ENCODE data around the gene PDE4B. TPM values are rescaled to one million over a fixed set of nuclear protein-coding genes. Genes with fewer than 3 reads are reported as not detected.

Gene PDE4B
- total RNA-seq, 4 donors from 2014 or later: 5.5 to 13.6 (median 9.3) TPM

- TF ChIP-seq POLR2A (IDR thresholded peaks at IDR 0.05): no peak
- TF ChIP-seq, protein P1, sequence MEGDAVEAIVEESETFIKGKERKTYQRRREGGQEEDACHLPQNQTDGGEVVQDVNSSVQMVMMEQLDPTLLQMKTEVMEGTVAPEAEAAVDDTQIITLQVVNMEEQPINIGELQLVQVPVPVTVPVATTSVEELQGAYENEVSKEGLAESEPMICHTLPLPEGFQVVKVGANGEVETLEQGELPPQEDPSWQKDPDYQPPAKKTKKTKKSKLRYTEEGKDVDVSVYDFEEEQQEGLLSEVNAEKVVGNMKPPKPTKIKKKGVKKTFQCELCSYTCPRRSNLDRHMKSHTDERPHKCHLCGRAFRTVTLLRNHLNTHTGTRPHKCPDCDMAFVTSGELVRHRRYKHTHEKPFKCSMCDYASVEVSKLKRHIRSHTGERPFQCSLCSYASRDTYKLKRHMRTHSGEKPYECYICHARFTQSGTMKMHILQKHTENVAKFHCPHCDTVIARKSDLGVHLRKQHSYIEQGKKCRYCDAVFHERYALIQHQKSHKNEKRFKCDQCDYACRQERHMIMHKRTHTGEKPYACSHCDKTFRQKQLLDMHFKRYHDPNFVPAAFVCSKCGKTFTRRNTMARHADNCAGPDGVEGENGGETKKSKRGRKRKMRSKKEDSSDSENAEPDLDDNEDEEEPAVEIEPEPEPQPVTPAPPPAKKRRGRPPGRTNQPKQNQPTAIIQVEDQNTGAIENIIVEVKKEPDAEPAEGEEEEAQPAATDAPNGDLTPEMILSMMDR (IDR thresholded peaks at IDR 0.05): no peak
- no peak overlapping the region for H3K4me3 ChIP-seq (ENCODE audit: low read depth, poor library complexity, severe bottlenecking)
- WGBS, 2 donors: 20 to 29% methylated on average over 3 of the region's 3 CpGs
- intact Hi-C loops (cut with DNase I; ENCODE audit: low total_unique reads): no loop called here
- no peak for DNase-seq (ENCODE audit: low spot score in 2 of 2)
Observed at GRCh38 chr1:66207484-66207883, 414.8 kb downstream of the PDE4B start.

- H3K4me3 ChIP-seq (ENCODE audit: low read depth, poor library complexity, severe bottlenecking): no peak overlapping the region
- intact Hi-C loops (cut with DNase I; ENCODE audit: low total_unique reads): no loop called here
- no peak for DNase-seq (ENCODE audit: low spot score in 2 of 2)
- TF ChIP-seq, protein P1 (IDR thresholded peaks at IDR 0.05): no peak
- TF ChIP-seq POLR2A (IDR thresholded peaks at IDR 0.05): no peak
Observed at GRCh38 chr1:66208632-66209031, 415.9 kb downstream of the PDE4B start.

GRCh38 chr1:66210635-66211244 lies 418.0 kb downstream of the PDE4B start:
- no peak overlapping the region for H3K4me3 ChIP-seq (ENCODE audit: low read depth, poor library complexity, severe bottlenecking)
- intact Hi-C loops (cut with DNase I; ENCODE audit: low total_unique reads): no loop called here
- TF ChIP-seq, protein P1 (IDR thresholded peaks at IDR 0.05): no peak
- no peak for TF ChIP-seq POLR2A (IDR thresholded peaks at IDR 0.05)
- DNase-seq (ENCODE audit: low spot score in 2 of 2): no peak
- 70 to 72% methylated on average over 4 of the region's 4 CpGs for WGBS, 2 donors

DNA sequence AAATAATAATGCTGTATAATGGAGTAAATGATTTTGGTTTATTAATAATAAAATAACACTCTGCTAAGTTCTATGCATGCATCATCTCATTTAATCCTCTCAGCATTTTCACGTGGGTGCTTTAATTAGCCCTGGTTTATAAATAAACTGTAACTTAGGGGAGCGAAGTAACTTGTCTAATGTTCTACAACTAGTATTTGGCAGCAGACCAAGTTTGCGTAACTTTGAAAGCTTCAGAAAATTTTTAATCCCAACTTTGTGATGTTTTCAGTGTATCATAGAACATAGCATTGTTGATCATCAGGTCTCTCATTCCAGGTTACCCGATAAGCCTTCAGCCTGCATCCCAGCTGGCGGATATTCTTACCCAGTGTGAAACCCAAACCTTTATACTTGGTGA lies 418.8 kb downstream of the PDE4B start:
- no peak for DNase-seq (ENCODE audit: low spot score in 2 of 2)

DNA sequence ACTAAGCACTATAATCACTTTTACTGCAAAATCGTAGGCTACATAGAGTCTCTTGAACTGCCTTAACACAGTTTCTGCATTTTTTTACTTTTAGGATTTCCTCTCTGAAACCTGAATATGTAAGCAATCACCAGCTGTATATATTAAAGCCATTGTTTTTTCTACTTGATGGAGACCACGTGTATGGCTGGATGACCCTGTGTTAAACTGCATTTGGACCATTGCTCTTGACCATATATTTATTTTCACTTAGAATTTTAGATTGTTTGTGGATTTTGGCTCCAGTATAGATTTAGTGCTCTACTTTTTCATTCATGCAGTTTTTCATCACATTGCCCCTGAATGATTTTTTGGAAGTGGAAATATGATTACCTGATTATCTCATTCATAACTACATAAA lies 420.8 kb downstream of the PDE4B start:
- intact Hi-C loops (cut with DNase I; ENCODE audit: low total_unique reads): no loop called here
- TF ChIP-seq, protein P1 (IDR thresholded peaks at IDR 0.05): no peak
- TF ChIP-seq POLR2A (IDR thresholded peaks at IDR 0.05): no peak
- 37 to 60% methylated on average over 2 of the region's 2 CpGs for WGBS, 2 donors
- no peak for DNase-seq (ENCODE audit: low spot score in 2 of 2)
- no peak overlapping the region for H3K4me3 ChIP-seq (ENCODE audit: low read depth, poor library complexity, severe bottlenecking)

More for the DNA sequence above, 418.8 kb downstream of the PDE4B start:
- no peak overlapping the region for H3K4me3 ChIP-seq (ENCODE audit: low read depth, poor library complexity, severe bottlenecking)
- no peak for TF ChIP-seq POLR2A (IDR thresholded peaks at IDR 0.05)
- 53 to 67% methylated on average over 5 of the region's 5 CpGs for WGBS, 2 donors
- intact Hi-C loops (cut with DNase I; ENCODE audit: low total_unique reads): no loop called here

DNA sequence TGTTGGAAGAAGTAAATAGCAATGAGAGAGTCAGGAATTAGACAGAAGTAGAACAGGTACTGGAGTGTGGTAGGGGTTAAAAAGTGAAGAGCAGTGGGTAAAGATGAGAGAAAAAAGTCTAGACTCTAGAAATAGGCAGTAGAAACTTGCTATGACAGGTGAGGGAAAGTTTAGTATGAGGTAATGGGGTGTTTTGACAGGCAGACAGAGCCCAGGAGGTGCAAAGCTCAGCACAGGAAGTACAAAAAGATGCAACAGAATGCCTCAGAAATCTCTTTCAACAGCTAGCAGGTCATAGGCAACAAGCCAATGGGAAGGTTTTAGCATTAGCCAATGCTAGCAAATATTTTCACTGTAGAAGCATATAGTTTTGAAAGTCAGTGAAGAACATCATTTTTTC lies 422.2 kb downstream of the PDE4B start:
- no peak overlapping the region for H3K4me3 ChIP-seq (ENCODE audit: low read depth, poor library complexity, severe bottlenecking)
- no peak for TF ChIP-seq POLR2A (IDR thresholded peaks at IDR 0.05)
- TF ChIP-seq, protein P1 (IDR thresholded peaks at IDR 0.05): no peak
- intact Hi-C loops (cut with DNase I; ENCODE audit: low total_unique reads): no loop called here
- no peak for DNase-seq (ENCODE audit: low spot score in 2 of 2)

All from lower leg skin (tissue), 4 donors.